Activated naive CD4-positive, alpha-beta T cell treated with anti-CD3 and anti-CD28 coated beads, Interleukin-2, amount 50 U/mL, for 72 hours (primary cell): ENCODE data around the gene RRAD. TPM values are rescaled to one million over a fixed set of nuclear protein-coding genes. Genes with fewer than 3 reads are reported as not detected.

Experiments
- total RNA-seq, 2 donors: library from RNA; stranded (reverse); gene quantifications; one replicate each; pipeline ENCODE4 v1.2.3, GENCODE V29; 2022

The RRAD gene
- total RNA-seq, 2 donors from 2014 or later, result 0.99 to 3.8 TPM

Other genes with a start within 250 kb of the RRAD start
- gene CMTM4, start 228.8 kb downstream of the RRAD start, total RNA-seq, result 1 to 10 TPM; 2.4 to 3.3 TPM
- gene DYNC1LI2, start 173.9 kb downstream of the RRAD start, total RNA-seq, result 10 to 100 TPM; 51.6 to 61.4 TPM
- gene TERB1, start 124.0 kb downstream of the RRAD start, total RNA-seq, result not detected
- gene NAE1, start 94.6 kb downstream of the RRAD start, total RNA-seq, result 100 to 1,000 TPM in 1 of 2 donors, 10 to 100 TPM in 1; 93.9 to 121 TPM
- not detected for gene CA7, start 81.1 kb downstream of the RRAD start, total RNA-seq
- 10 to 100 TPM; 28.7 to 65.1 TPM for gene PDP2, start 45.0 kb downstream of the RRAD start, total RNA-seq
- not detected for gene CDH16, start 6.7 kb downstream of the RRAD start, total RNA-seq
- 100 to 1,000 TPM; 169 to 196 TPM for gene CIAO2B, start 8.9 kb upstream of the RRAD start, total RNA-seq
- gene CES2, start 10.0 kb upstream of the RRAD start, total RNA-seq, result 10 to 100 TPM; 26.2 to 29.8 TPM
- 1 to 10 TPM in 1 of 2 donors, under 1 TPM in 1; 0.73 to 6.8 TPM for gene CES3, start 35.7 kb upstream of the RRAD start, total RNA-seq
- 10 to 100 TPM in 1 of 2 donors, 1 to 10 TPM in 1; 8.2 to 21.3 TPM for gene CES4A, start 63.1 kb upstream of the RRAD start, total RNA-seq
- 100 to 1,000 TPM; 119 to 124 TPM for gene CBFB, start 103.6 kb upstream of the RRAD start, total RNA-seq
- 10 to 100 TPM; 15.6 to 16.6 TPM for gene PHAF1, start 184.4 kb upstream of the RRAD start, total RNA-seq
- gene B3GNT9, start 225.5 kb upstream of the RRAD start, total RNA-seq, result 1 to 10 TPM; 3.2 to 4.7 TPM
- gene TRADD, start 234.4 kb upstream of the RRAD start, total RNA-seq, result 10 to 100 TPM; 15.7 to 43.5 TPM
- 10 to 100 TPM; 27.9 to 38.7 TPM for gene FBXL8, start 234.4 kb upstream of the RRAD start, total RNA-seq
- 10 to 100 TPM; 26.0 to 58.8 TPM for gene HSF4, start 239.2 kb upstream of the RRAD start, total RNA-seq
- 10 to 100 TPM in 1 of 2 donors, 1 to 10 TPM in 1; 9.2 to 43.4 TPM for gene NOL3, start 245.0 kb upstream of the RRAD start, total RNA-seq